WI38 (cell line): ENCODE measurements around the gene LDB2.
A peak's percentile ranks its signal among the peaks of the same experiment; 100 is the strongest.
"Not testable (repeated sequence)": the region's sequence is repeated elsewhere in the genome, so short reads cannot be mapped to it uniquely, and the experiment has no call there.

Source experiments
- H3K4me3 ChIP-seq: 2 replicates; pipeline ENCODE4 v1.5.1; 2011; ENCODE audit warnings: low read depth, mild to moderate bottlenecking, control low read depth, low read length
- TF ChIP-seq, protein P1 (sequence below): IDR thresholded peaks from 2 replicates; pipeline ENCODE4 v1.5.1; 2012; ENCODE audit warnings: low read depth, mild to moderate bottlenecking, control low read depth, low read length

Gene LDB2

DNA sequence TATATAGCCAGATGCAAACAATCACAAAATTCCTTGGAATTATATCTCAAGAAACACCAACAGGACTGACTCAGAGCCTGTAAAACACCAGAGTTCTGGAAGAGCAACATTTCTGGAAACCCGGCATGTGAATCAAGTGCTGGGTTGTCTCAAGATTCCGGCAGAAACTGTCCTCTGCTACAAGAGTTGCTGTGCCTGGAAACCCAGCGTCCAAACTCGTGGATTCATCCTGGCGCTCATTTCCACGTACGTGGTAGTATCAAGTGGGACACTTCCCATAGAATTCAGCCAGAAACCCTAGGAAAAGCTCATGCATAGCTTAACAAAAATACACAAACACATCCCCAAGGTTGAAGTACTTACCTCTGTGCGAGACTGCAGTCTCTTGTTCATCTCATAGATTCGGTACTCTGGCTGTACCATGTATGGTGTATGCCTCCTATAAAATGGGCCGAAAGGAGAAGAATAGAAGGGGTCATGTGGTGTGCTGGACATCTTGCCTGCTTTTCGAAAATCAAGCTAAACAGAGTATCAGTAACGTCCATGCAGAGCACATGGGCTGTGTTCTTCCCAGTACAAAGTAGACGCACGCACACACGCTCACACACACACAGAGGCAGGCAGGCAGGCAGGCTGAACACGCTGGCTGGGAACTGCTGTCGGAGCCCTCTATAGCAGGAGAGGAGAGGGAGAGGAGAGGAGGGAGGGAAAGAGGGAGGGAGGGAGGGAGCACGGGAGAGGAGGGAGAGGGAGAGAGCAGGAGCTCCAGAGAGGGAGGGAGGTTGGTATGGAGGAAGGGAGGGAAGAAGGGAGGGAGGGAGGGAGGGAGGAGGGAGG, at the start of gene LDB2:
Gene LDB2 (minus strand): TSS at position 655 of the 837 bp plus-strand sequence.
- TF ChIP-seq, protein P1, sequence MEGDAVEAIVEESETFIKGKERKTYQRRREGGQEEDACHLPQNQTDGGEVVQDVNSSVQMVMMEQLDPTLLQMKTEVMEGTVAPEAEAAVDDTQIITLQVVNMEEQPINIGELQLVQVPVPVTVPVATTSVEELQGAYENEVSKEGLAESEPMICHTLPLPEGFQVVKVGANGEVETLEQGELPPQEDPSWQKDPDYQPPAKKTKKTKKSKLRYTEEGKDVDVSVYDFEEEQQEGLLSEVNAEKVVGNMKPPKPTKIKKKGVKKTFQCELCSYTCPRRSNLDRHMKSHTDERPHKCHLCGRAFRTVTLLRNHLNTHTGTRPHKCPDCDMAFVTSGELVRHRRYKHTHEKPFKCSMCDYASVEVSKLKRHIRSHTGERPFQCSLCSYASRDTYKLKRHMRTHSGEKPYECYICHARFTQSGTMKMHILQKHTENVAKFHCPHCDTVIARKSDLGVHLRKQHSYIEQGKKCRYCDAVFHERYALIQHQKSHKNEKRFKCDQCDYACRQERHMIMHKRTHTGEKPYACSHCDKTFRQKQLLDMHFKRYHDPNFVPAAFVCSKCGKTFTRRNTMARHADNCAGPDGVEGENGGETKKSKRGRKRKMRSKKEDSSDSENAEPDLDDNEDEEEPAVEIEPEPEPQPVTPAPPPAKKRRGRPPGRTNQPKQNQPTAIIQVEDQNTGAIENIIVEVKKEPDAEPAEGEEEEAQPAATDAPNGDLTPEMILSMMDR = no peak
- H3K4me3 ChIP-seq = peak within 1 kb of the TSS; percentile 80

DNA sequence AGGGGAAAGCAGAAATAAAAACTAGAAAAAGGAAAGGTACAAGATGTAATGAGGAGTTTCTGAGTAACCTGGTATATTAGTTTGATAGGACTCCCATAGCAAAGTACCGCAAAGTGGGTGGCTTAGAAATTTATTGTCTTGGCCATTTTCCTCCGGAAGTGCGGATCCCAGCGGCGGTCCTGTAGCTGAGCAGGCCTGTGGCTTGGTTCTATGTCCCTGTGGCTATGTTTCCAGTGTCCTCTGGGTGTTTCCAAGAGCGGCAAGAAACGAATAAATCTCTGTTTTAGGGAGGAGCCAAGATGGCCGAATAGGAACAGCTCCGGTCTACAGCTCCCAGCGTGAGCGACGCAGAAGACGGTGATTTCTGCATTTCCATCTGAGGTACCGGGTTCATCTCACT, 44.0 kb upstream of the LDB2 start:
- TF ChIP-seq, protein P1 = no peak
- no peak overlapping the region for H3K4me3 ChIP-seq

DNA sequence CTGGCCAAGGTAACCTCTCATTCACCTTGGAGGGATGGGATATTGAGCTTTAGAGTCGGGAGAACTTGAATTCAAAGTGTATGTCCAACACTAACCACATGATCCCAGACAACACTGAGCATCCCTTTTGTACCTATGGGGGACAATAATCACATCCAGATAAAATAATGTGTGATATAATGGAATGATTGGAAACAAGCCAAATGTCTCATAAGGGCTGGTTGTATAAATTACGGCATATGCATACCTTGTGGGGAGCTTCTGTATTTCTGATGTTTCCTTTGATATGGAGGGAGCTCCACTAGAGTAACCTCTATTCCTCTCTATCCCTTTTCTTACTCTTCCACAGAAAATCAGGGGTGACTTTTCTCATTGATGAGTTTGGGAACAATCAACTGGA, 40.7 kb upstream of the LDB2 start:
- no peak overlapping the region for H3K4me3 ChIP-seq
- TF ChIP-seq, protein P1 = no peak

DNA sequence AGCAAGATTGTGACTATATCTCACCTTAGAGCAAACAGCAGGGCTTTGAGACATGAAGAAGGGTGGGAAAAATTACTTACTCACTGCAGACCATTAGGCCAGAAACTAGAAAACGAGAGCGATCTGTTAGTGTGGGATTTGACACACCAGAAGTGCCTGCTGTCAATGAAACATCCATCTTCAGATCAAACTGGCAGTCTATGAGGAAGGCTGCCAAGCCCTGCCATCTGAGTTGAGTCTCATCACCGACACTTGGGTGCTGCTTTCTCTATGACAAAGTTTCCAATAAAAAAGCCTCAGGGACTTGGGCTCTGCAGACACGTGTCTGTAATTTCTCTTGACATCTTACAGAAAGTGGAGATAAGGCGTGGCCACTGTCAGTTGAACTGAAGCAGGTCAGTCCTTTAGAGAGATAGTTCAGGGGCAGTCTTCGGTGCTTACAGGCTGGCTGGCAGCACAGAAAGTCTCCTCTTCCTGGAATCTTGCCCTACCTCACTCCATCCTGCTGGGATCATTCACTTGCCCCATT, 40.1 kb upstream of the LDB2 start:
- TF ChIP-seq, protein P1 = no peak
- H3K4me3 ChIP-seq = no peak overlapping the region

DNA sequence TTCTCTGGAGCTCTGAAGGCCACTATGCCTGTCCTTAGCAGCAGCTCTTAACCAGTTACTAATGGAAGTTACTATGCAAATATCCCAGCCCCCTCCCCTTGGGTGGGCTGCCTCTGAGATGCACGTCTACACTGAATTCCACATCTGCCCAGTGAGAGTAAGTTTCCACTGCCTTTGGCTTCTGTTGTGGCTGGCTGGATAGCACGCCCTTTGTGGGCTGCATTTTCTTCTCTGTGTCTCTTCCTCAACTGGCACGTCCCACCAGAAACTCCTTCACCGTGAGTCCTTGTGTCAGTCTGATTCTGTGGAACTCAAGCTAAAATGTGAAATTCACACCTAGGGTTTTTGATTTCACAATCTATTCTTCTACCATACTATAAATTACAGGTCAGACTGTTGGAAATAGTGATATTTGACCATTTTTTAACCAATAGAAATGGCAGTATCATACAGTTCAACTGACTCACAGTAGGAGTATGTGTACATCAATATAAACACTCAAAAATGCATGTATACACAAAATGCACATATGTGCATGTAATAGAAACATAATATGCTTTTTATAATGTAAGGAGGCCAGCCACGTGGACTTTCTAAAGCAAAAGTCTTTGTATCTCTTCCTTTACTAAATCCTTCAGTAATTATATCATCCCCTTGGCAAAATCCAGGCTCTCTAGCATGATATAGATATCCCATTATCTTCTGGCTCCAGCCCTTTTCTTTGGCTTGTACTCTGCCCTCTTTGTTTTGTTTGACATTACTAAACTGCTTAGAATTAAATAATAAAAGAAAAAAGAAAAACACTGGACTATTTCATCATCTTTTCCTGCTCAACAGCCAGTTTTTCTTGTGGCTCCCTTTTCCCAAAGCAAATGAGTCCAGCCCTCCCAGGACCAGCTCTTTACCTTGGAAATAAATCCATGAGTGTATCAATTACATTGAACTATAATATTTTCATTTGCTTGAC, 33.2 kb upstream of the LDB2 start:
- TF ChIP-seq, protein P1 = no peak
- H3K4me3 ChIP-seq = no peak overlapping the region

DNA sequence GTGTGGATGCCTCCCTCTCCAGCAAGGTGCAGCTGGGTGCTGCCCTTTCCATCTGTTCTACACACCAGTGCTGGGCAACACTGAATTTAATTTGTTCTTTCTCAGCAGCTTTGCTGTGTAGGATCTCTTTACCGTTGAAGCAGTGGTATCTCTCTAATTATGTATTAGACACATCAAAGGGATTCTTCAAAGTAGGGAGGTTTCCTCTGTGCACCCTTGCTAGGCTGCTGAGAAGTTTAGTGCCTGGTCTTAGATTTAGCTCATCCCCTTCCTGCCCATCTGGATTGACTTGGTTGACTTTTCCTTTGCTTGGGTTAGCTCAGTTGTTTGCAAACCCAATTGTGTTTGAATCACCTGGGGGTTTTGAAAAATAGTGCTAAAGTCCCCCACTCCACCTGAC, 27.8 kb upstream of the LDB2 start:
- TF ChIP-seq, protein P1 = no peak

DNA sequence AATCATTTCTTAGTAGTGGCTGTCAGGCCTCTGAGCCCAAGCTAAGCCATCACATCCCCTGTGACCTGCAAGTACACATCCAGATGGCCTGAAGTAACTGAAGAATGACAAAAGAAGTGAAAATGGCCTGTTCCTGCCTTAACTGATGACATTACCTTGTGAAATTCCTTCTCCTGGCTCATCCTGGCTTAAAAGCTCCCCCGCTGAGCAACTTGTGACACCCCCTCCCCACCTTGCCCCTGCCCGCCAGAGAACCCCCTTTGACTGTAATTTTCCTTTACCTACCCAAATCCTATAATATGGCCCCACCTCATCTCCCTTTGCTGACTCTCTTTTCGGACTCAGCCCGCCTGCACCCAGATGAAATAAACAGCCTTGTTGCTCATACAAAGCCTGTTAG, 20.3 kb upstream of the LDB2 start:
- not testable (repeated sequence) for H3K4me3 ChIP-seq

More for the DNA sequence above, 27.8 kb upstream of the LDB2 start:
- no peak overlapping the region for H3K4me3 ChIP-seq
